ENCODE measurements around the gene TUB.

DNA sequence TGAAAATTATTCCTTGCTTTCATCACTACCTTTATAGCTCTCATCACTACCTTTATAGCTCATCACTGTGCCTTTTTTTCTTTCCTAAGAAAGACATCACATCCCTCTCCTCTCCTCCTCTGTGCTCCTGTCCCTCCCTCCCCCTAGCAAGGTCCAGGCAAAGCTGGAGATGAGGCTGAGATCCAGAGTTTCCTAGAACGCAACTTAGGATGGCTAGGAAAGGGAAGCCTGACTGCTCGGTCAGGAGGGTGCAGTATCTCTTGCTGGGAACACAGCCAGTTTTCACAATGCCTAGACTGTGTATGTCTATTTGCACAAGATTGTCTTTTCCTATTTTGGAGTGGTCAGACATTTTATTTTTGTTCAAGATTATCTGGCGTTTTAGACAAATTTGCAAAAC lies 24.7 kb downstream of the TUB start:
- TF ChIP-seq, protein P1, sequence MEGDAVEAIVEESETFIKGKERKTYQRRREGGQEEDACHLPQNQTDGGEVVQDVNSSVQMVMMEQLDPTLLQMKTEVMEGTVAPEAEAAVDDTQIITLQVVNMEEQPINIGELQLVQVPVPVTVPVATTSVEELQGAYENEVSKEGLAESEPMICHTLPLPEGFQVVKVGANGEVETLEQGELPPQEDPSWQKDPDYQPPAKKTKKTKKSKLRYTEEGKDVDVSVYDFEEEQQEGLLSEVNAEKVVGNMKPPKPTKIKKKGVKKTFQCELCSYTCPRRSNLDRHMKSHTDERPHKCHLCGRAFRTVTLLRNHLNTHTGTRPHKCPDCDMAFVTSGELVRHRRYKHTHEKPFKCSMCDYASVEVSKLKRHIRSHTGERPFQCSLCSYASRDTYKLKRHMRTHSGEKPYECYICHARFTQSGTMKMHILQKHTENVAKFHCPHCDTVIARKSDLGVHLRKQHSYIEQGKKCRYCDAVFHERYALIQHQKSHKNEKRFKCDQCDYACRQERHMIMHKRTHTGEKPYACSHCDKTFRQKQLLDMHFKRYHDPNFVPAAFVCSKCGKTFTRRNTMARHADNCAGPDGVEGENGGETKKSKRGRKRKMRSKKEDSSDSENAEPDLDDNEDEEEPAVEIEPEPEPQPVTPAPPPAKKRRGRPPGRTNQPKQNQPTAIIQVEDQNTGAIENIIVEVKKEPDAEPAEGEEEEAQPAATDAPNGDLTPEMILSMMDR (conservative IDR thresholded peaks at IDR 0.05; ENCODE audit: low read depth, low read length), result no peak
- TF ChIP-seq EZH2 (IDR thresholded peaks at IDR 0.05; ENCODE audit: low read length, unreplicated experiment) (no peak), EZH2phosphoT487 (IDR thresholded peaks at IDR 0.05; ENCODE audit: borderline replicate concordance, low read length) (no peak)
